ENCODE results near the gene CACNA1D. TPM values are rescaled to one million over a fixed set of nuclear protein-coding genes. Genes with fewer than 3 reads are reported as not detected.

CACNA1D gene
- total RNA-seq, 1 experiment from 2014 or later, result 1.1 TPM

DNA sequence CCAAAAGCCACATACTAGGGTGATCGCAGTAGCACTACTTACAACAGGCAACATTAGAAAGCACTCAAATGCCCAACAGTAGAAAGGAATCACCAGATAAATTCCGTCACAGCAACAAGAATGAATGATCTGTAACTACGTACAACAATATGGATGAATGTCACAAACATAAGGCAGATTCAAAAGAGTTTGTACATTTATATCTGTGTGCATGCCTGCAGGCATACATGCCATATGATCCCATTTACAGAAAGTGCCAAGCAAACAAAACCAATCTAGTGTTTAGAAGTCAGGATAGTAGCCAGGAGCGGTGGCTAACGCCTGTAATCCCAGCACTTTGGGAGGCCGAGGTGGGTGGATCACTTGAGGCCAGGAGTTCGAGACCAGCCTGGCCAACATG lies 355.5 kb downstream of the CACNA1D start:
- H3K4me3 ChIP-seq (replicated peaks in 1 of 2; ENCODE audit: low read depth in 1 of 2, low read length in 2 of 2), result no peak overlapping the region
- TF ChIP-seq SP1 (IDR thresholded peaks at IDR 0.05; ENCODE audit: low read depth) (no peak), POLR2A (IDR thresholded peaks at IDR 0.05; ENCODE audit: borderline replicate concordance, extremely low read depth, insufficient read depth, insufficient read length) (no peak), TCF7L2 (IDR thresholded peaks at IDR 0.05; ENCODE audit: borderline replicate concordance, extremely low read depth, insufficient read depth, insufficient read length) (no peak), POLR2AphosphoS5 (IDR thresholded peaks at IDR 0.05; ENCODE audit: low read depth, low read length) (no peak), CBX3 (IDR thresholded peaks at IDR 0.05; ENCODE audit: low read depth) (no peak)
- TF ChIP-seq, protein P1, sequence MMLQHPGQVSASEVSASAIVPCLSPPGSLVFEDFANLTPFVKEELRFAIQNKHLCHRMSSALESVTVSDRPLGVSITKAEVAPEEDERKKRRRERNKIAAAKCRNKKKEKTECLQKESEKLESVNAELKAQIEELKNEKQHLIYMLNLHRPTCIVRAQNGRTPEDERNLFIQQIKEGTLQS (IDR thresholded peaks at IDR 0.05), result no peak
- ChIA-PET CTCF (no interaction called here), RAD21 (ENCODE audit: low non-redundant PET in 1 of 2, low total read pairs in 2 of 2, uncharacterized antibody in 2 of 2, unreplicated experiment in 2 of 2) (no interaction called here), POLR2A (no interaction called here)
- no peaks in the 10 kb centered on the region for H3K27me3 ChIP-seq (ENCODE audit: insufficient read depth, low read length)
- no peaks in the 10 kb centered on the region for H4K20me1 ChIP-seq (ENCODE audit: insufficient read depth)
- no peaks in the 10 kb centered on the region for H3K36me3 ChIP-seq (ENCODE audit: control insufficient read depth in 1 of 2, insufficient read depth in 2 of 2, low read length in 2 of 2)
- H3K9ac ChIP-seq (ENCODE audit: low read length), result no peak overlapping the region
- no peaks in the 10 kb centered on the region for H3K9me3 ChIP-seq (ENCODE audit: control insufficient read depth in 1 of 2, insufficient read depth in 1 of 2, low read depth in 1 of 2, low read length in 2 of 2)
- H3K79me2 ChIP-seq (ENCODE audit: insufficient read depth, low read length), result peaks cover 6% of the 10 kb centered on the region; the same call in 1 of the 2 replicates
- H3K4me2 ChIP-seq (ENCODE audit: low read length), result no peak overlapping the region
- no TSS peak for BruUV-seq (replicated peaks)
- intact Hi-C loops (cut with micrococcal nuclease), result no loop called here
- no peaks in the 10 kb centered on the region for H3K9me2 ChIP-seq (ENCODE audit: insufficient read depth)
- H3K4me1 ChIP-seq (ENCODE audit: control insufficient read depth in 1 of 2, insufficient read depth in 2 of 2, low read length in 2 of 2), result peaks cover 11 to 22% of the 10 kb centered on the region in 2 experiments
- no peak overlapping the region for H3K27ac ChIP-seq (ENCODE audit: low read depth, low read length)
- ATAC-seq (no peak), DNase-seq (ENCODE audit: low read depth, low spot score) (no peak)
- H2AFZ ChIP-seq (ENCODE audit: low read depth, low read length, poor library complexity, severe bottlenecking), result no peak overlapping the region

DNA sequence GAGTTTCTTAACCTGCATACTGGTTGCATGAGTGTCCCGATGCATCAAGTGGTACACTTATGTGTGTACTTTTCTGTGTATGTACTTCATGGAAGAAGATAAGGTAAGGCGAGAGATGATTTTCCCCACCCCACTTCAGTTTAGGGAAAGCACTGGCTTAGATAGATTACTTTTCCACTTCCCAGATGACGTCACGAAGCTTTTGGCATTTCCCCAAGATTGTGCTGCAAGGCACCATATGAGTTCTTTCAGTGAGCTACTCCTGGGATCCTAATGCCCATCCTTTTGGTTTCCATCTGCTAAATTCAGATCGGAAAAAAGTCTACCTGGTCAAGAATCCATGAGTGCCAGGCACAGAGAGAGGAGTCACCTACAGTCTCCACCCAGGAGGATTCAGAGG lies 356.5 kb downstream of the CACNA1D start:
- POLR2A ChIA-PET, result no interaction called here
- DNase-seq (ENCODE audit: low read depth, low spot score), result no peak

More for the DNA sequence above, 356.5 kb downstream of the CACNA1D start:
- BruUV-seq (replicated peaks), result no TSS peak
- Histone ChIP-seq H3K9me2 (ENCODE audit: insufficient read depth) (no peaks in the 10 kb centered on the region), H3K36me3 (ENCODE audit: control insufficient read depth in 1 of 2, insufficient read depth in 2 of 2, low read length in 2 of 2) (no peaks in the 10 kb centered on the region), H4K20me1 (ENCODE audit: insufficient read depth) (no peaks in the 10 kb centered on the region), H3K27me3 (ENCODE audit: insufficient read depth, low read length) (no peaks in the 10 kb centered on the region), H3K27ac (ENCODE audit: low read depth, low read length) (no peak overlapping the region), H3K9me3 (ENCODE audit: control insufficient read depth in 1 of 2, insufficient read depth in 1 of 2, low read depth in 1 of 2, low read length in 2 of 2) (no peaks in the 10 kb centered on the region), H2AFZ (ENCODE audit: low read depth, low read length, poor library complexity, severe bottlenecking) (no peak overlapping the region), H3K4me3 (replicated peaks in 1 of 2; ENCODE audit: low read depth in 1 of 2, low read length in 2 of 2) (no peak overlapping the region), H3K9ac (ENCODE audit: low read length) (no peak overlapping the region), H3K4me2 (ENCODE audit: low read length) (no peak overlapping the region), H3K4me1 (ENCODE audit: control insufficient read depth in 1 of 2, insufficient read depth in 2 of 2, low read length in 2 of 2) (peaks cover 6 to 14% of the 10 kb centered on the region in 2 experiments), H3K79me2 (ENCODE audit: insufficient read depth, low read length) (peaks cover 6% of the 10 kb centered on the region; the same call in 1 of the 2 replicates)
- ChIA-PET RAD21 (ENCODE audit: low non-redundant PET in 1 of 2, low total read pairs in 2 of 2, uncharacterized antibody in 2 of 2, unreplicated experiment in 2 of 2) (no interaction called here), CTCF (no interaction called here)
- intact Hi-C loops (cut with micrococcal nuclease), result no loop called here
- ATAC-seq, result no peak
- TF ChIP-seq POLR2AphosphoS5 (IDR thresholded peaks at IDR 0.05; ENCODE audit: low read depth, low read length) (no peak), REST (IDR thresholded peaks at IDR 0.05; ENCODE audit: low read depth) (no peak), SRF (IDR thresholded peaks at IDR 0.05; ENCODE audit: low read depth) (no peak), EGR1 (IDR thresholded peaks at IDR 0.05; ENCODE audit: low read depth) (no peak), FOSL1 (IDR thresholded peaks at IDR 0.05; ENCODE audit: low read depth) (no peak)
- TF ChIP-seq, protein P2, sequence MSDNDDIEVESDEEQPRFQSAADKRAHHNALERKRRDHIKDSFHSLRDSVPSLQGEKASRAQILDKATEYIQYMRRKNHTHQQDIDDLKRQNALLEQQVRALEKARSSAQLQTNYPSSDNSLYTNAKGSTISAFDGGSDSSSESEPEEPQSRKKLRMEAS (IDR thresholded peaks at IDR 0.05), result no peak
- TF ChIP-seq, protein P1 (IDR thresholded peaks at IDR 0.05), result no peak

Measured in HCT116 (cell line).